Left forelimb (tissue), 1 donor: ENCODE measurements around the gene ZNF229.
"Not testable (repeated sequence)": the region's sequence is repeated elsewhere in the genome, so short reads cannot be mapped to it uniquely, and the experiment has no call there.

Experiments used
- DNase-seq: peaks from one replicate; pipeline ENCODE4 v3.0.0-alpha.2; 2018; ENCODE audit warnings: low spot score

Gene ZNF229

DNA sequence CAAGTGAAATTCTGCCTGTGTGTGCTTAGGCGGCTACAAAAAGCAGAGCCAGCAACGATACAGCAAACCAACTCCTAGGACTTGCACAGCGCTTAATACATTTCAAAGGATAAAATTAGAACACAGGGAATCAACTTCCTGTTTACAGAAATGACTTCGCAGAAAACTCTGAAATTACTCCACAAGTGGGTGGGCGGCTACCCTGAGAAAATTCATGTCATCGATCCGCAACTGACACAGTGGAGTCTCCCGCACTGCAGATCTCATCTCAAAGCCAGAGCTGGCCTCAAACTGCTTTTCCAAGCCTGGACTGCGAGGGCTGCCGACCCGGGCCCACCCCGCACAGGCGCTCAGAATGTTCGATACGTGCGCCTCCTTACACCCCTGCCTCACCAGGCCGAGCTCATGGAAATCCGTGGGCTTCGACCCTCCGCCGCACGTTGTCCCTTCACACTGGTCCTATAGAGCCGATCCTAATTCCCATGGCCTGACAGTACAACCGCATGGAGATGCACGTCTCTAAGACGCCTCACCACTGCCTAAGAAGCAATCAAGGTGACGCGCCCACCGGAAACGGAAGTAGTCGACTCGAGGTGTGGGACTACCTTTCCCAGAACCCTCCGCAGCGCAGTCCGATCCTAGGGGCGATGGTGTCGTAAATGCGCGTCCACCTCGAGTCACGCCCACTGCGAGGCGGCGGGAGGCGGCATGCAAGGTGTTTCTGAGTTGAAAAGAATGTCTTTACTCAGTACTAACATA lies at the start of gene ZNF229:
Gene ZNF229, minus strand, starts transcription at position 557 of the 759 bp plus-strand sequence. CDS start 5,625 bp downstream, outside the sequence.
- DNase-seq, result peak; percentile 86

DNA sequence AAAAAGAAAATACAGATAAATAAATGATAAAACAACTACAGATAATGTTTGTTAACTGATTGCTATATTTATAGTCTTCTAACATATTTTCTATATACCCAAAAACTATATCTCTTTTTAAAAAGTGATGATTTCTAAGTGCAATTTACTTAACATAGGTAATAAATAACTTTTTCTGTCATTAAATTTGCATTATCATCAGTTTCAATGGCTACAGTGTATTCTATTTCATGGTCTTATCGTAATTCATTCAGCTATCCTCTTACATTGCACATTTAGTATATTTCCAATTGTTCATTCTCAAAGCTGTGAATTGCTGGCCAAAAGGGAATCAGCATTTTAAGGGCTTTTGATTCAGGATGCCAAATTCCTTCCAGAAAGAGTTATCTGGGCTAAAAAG lies 48.4 kb upstream of the ZNF229 start:
- no peak for DNase-seq

DNA sequence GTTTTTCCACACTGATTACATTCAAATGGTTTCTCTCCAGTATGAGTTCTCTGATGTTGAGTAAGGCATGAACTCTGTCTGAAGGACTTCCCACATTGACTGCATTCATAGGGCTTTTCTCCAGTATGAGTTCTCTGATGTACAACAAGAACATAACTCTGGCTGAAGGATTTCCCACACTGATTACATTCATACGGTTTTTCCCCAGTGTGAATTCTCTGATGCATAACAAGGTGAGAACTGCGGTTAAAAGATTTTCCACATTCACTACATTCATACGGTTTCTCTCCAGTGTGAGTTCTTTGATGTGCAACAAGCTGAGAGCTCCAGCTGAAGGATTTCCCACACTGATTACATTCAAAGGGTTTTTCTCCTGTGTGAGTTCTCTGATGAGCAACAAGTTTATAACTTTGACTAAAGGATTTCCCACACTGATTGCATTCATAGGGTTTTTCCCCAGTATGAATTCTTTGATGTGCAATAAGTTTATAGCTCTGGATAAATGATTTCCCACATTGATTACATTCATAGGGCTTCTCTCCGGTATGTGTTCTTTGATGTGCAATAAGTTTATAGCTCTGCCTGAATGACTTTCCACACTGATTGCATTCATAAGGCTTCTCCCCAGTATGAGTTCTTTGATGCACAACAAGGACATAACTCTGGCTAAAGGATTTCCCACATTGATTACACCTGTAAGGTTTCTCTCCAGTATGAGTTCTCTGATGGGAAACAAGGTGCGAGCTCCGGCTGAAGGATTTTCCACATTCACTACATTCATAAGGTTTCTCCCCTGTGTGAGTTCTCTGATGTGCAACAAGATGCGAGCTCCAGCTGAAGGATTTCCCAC lies 28.5 kb upstream of the ZNF229 start:
- DNase-seq, result no peak

DNA sequence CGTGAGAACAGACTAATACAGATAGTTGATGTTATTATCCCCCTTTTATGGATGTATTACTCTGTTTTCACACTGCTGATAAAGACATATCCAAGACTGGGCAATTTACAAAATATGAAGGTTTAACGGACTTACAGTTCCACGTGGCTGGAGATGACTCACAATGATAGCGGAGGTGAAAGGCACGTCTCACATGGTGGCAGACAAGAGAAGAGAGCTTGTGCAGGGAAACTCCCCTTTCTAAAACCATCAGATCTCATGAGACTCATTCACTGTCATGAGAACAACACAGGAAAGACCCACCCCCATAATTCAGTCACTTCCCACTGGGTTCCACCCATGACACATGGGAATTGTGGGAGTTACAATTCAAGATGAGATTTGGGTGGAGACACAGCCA lies 20.5 kb upstream of the ZNF229 start:
- DNase-seq, result not testable (repeated sequence)

DNA sequence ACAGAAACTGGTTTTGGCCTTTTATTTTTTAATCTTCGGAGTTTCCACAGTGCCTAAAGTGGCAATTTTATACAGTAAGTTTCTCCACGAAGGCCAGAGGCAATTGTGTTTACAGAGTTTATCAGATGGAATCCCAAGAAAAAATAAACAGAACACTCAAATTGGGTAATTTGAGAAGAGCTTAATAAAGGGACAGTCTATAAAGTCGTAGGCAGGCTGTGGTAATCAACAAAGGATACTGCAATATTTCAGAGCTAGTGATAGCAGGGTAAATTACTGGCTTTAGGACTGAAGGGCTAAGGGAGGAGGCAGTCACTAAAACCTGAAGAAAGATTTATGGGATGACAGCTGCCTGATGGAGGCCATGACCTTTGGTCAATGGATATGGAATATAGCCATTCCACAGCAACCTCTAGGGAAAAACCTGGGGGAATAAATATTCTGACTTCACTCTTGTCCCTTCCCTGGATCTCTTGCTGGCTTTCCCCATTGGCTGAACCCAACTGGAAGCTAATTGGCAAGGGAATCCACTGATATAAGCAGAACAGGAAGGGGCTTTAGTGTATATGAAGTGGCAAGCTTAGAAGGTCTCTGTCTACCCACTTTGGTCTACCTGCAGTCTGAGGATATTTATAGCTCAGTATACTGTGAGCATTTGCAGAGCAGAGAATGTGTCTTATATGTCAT lies 14.5 kb upstream of the ZNF229 start:
- not testable (repeated sequence) for DNase-seq

DNA sequence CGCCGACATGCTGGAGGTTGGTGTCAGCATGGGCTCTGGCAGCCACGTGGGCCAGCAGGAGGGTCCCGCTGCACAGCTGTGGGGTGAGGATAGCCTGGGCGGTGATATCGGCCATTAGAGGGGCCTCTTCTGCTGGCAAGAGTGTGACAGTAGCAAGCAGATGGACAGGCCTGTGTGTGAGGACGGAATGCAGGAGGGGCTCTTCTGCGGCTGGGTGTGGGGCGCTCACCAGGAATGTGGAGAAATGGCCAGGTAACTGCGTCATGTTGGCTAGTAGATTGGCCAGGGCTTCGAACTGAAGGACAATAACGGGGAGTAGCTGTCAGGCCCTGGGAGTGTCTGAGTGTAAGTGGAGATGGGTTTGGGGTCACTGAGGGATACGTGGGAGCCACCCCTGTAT lies 7.7 kb upstream of the ZNF229 start:
- not testable (repeated sequence) for DNase-seq

DNA sequence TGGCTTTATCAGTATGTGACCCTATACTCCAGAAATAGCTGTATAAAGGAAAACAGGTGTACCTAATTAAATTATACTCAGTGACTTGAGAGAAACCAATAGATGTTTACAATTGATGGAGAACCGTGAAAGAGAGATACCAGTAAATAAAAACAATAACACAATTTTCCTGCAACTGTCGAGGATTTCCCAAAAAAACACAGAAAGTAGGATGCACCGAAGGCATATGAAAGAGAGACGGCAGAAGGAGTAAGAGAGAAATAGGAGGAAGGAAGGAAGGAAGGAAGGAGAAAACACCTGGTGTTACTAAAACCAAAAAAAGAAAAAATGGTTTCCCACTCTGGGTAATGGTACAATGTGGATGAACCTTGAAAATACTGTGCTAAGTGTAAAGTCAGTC lies 6.8 kb upstream of the ZNF229 start:
- DNase-seq, result no peak

DNA sequence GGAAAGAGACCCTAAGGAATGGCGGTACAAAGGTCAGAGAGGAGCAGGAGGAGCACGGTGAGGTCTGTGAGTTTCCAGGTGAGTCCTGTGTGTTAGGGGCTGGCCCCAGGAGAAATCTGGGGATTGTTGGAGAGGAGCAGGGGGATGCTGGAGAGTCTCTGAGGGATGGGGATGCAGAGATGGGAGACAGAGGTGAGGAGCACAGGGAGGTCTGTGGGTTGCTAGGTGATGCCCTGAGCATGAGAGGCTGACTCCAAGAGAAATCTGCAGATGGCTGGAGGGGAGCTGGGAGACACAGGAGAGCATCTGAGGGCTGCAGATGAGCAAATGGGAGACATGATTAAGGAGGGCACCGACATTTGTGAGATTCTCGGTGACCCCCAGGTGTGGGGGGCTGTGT lies 4.1 kb upstream of the ZNF229 start:
- no peak for DNase-seq

DNA sequence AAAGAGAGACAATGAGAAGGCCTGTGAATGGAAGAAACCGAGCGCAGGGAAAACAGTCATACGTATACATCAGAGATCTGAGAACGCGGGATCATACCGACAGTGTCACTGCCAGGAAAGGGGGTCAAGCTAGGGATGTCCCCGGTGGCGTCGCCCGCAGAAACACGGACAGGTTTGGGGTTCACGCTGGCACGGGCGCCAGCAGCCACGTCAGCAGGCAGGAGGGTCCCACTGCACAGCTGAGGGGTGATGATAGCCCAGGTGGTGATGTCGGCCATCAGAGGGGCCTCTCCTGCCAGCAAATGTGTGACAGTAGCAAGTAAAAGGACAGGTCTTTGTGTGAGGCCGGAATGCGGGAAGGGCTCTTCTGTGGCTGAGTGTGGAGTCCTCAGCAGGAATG lies 3.4 kb upstream of the ZNF229 start:
- DNase-seq, result no peak

DNA sequence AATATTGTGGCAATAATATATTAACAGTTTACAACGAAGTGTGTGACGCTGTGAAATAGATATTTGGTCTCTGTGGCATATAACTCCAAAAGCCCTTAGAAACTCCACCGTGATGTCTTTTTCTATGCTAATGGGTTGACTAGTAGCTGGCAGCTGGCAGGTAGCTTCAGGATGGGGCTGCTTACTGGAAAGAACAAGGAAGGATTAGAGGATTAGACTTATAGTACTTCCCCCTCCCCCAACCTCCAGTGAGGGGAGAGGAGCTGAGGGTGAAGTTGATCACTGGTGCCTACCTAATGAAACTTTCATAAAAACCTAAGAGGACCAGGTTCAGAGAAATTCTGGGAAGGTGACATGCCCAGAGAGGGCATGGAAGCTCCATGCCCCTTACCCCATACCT lies 9.8 kb downstream of the ZNF229 start:
- DNase-seq, result no peak

DNA sequence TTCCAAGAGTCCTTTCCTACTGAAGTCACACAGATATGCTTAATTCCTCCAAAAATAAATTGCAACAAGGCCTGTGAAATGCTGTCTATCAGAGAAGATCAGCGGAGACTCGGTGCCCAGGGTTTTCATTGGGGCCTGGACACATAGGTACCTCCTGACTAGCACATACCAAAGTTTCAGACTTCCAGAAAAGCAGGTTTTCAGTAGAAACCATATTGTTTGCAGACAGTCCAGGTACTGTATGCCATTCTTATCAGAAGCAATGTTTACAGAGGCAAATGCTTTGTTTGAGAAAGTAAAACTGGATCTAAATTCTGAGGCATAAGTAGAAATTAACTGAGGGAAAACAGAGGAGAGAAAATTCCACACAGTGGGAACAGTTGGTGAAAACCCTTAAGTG lies 12.8 kb downstream of the ZNF229 start:
- no peak for DNase-seq

DNA sequence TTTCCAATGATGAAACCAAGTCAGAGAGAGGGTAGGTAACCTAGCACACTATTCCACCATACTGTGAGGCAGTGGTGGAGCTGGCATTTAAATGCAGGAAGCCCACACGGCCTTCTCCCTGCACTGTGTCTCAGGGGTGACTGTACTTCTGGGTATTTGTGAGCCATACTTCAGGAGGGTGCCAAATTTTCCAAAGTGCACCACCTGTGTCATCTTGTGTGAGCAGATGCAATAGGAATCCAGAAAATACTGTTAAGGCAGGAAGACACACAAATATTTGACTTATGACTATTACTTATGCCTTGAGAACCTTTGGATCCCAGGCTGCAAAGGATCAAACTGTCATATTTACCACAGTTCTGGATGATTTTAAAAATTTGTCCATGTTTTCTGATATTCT lies 17.3 kb downstream of the ZNF229 start:
- no peak for DNase-seq

DNA sequence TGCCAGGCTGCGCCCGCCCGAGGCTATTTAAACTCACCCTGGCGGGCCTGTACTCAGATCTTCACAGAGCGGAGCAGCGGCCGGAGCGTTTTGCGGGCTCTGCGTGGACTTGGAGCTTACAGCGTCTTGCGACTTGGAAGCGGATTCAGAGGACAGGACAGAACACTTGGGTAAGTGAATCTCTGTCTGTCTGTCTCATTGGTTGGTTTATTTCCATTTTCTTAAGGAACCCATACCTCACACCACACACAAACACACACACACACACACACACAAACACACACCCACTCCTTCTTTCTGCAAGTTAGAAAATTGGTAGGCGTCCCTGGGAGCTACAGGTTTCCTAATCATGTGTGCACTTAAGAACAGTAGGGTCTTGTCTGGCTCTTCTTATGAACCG lies 32.7 kb downstream of the ZNF229 start:
- DNase-seq, result not testable (repeated sequence)

DNA sequence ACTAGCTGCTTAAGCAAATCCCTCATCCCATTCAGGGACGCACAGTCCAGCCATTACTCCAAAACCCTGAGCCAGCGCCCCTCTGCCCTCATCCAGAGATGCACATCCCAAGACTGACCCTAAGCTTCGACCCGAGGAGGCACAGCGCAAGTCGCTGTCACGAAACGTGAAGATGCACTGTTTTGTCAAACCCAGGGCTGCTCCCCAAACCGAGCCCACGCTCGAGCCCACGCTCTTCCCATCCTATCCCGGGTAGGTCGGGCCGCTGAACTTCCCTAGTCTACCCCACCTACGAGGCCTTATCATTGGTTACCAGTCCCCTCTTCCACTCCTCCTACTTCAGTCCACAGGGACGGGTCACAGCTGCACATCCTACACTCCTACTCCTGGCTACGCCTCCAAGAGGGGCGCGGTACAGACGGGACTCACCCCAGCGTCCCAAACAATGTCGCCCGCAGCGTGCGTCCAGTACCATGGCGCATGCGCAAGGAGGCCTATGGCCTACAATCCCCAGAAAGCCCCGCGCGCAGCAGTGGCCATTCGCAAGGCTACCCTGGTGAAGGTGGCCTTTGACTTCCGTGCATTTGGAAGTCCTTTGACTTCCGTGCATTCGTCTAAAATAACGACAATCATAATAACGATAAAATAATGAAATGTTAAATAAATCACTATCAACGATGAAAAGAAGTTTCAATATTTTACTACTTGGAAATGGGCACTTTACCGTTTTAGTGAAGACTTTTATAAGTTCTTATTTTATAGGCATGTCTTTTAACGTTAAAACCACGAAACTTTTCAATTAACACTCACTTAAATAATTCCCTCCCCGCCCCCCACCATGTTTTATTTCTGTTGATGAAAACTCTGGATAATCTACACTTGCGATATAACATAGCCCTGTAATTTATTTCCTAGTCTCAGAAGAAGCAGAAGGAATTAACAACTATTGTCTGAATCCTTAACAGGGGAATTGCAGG lies 46.8 kb downstream of the ZNF229 start, which contains the start of gene ZNF285:
Gene ZNF285, minus strand, starts transcription at position 470 of the 977 bp plus-strand sequence. CDS start 4,395 bp downstream, outside the sequence.
- peak; percentile 95 for DNase-seq

DNA sequence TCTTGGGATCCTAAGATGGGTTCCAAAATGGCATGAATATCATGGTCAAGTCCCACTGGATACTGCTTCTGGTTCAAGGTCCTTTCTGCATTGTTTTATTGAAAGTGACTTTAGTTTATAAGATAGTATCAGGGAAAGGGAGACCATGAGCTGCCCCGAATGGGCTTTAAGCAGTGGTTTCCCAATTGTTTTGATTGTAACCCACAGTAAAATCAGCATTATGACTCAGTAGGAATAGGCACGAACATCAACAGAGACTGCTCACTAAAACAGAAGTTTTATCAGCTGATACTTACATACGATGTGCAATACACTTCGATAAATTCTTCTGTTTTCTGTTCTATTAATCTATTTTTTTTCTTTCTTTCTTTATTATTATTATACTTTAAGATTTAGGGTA lies 59.0 kb downstream of the ZNF229 start:
- not testable (repeated sequence) for DNase-seq
